Liver (tissue), 9 donors: Measurements from ENCODE around the gene MSMP. TPM values are rescaled to one million over a fixed set of nuclear protein-coding genes. Genes with fewer than 3 reads are reported as not detected.

Source experiments
- DNase-seq: peaks from one replicate; pipeline ENCODE4 v3.0.0-alpha.2; 2017; ENCODE audit warnings: low spot score
- H3K27ac ChIP-seq, 2 donors: one replicate each; pipeline ENCODE4 v1.7.0; 2013; ENCODE audit warnings: inconsistent platforms in 2 of 2, low read length in 2 of 2, control low read depth in 1 of 2, low read depth in 1 of 2, mild to moderate bottlenecking in 1 of 2
- H3K27me3 ChIP-seq, 4 donors: one replicate each; pipeline versions ENCODE4 v1.6.1 to v1.7.0; 2013; ENCODE audit warnings: low read length in 3 of 4, inconsistent platforms in 1 of 4, mild to moderate bottlenecking in 1 of 4, moderate library complexity in 1 of 4; ENCODE audit not compliant: control insufficient read depth in 4 of 4, insufficient read depth in 4 of 4
- H3K36me3 ChIP-seq, 4 donors: one replicate each; pipeline versions ENCODE4 v1.6.1 to v1.7.0; 2013; ENCODE audit warnings: low read length in 3 of 4, mild to moderate bottlenecking in 3 of 4, low read depth in 1 of 4, moderate library complexity in 1 of 4; ENCODE audit not compliant: control insufficient read depth in 4 of 4, insufficient read depth in 3 of 4
- H3K4me1 ChIP-seq, 4 donors: one replicate each; pipeline versions ENCODE4 v1.6.1 to v1.7.0; 2013; ENCODE audit warnings: low read length in 3 of 4, mild to moderate bottlenecking in 3 of 4, moderate library complexity in 1 of 4; ENCODE audit not compliant: control insufficient read depth in 4 of 4, insufficient read depth in 4 of 4
- H3K4me3 ChIP-seq, 3 donors: one replicate each; pipeline versions ENCODE4 v1.6.1 to v1.7.0; 2013; ENCODE audit warnings: low read length in 3 of 3, control low read depth in 1 of 3, low read depth in 1 of 3, mild to moderate bottlenecking in 1 of 3
- H3K9ac ChIP-seq, 2 donors: one replicate each; pipeline ENCODE4 v1.7.0; 2013; ENCODE audit warnings: low read length in 2 of 2, mild to moderate bottlenecking in 2 of 2, moderate library complexity in 2 of 2, control low read depth in 1 of 2, low read depth in 1 of 2
- H3K9me3 ChIP-seq, 4 donors: one replicate each; pipeline versions ENCODE4 v1.6.1 to v1.7.0; 2013; ENCODE audit warnings: low read length in 3 of 4; ENCODE audit not compliant: control insufficient read depth in 4 of 4
- GABPA ChIP-seq, 2 donors: IDR thresholded peaks in 1 of 2; conservative IDR thresholded peaks in 1 of 2; 2 replicates each; pipeline ENCODE4 v1.6.1; 2016; ENCODE audit warnings: antibody characterized with exemption in 2 of 2, mild to moderate bottlenecking in 1 of 2, moderate library complexity in 1 of 2
- HNF4A ChIP-seq, 2 donors: conservative IDR thresholded peaks; 2 replicates each; pipeline ENCODE4 v1.6.1; 2016; ENCODE audit warnings: antibody characterized with exemption in 2 of 2, mild to moderate bottlenecking in 2 of 2
- JUND ChIP-seq, 2 donors: IDR thresholded peaks; 2 replicates each; pipeline ENCODE4 v1.6.1; 2016; ENCODE audit warnings: antibody characterized with exemption in 2 of 2
- NR2F2 ChIP-seq: IDR thresholded peaks from 2 replicates; pipeline ENCODE4 v1.6.1; 2016; ENCODE audit warnings: antibody characterized with exemption
- RAD21 ChIP-seq, 2 donors: IDR thresholded peaks; 2 replicates each; pipeline ENCODE4 v1.6.1; 2016; ENCODE audit warnings: antibody characterized with exemption in 2 of 2, mild to moderate bottlenecking in 2 of 2
- RXRA ChIP-seq, 2 donors: IDR thresholded peaks; 2 replicates each; pipeline ENCODE4 v1.6.1; 2017 to 2018; ENCODE audit warnings: antibody characterized with exemption in 2 of 2, mild to moderate bottlenecking in 1 of 2
- SP1 ChIP-seq: IDR thresholded peaks from 2 replicates; pipeline ENCODE4 v1.6.1; 2018; ENCODE audit warnings: antibody characterized with exemption, mild to moderate bottlenecking
- TAF1 ChIP-seq: conservative IDR thresholded peaks from 2 replicates; pipeline ENCODE4 v1.6.1; 2016; ENCODE audit warnings: antibody characterized with exemption, mild to moderate bottlenecking
- YY1 ChIP-seq: IDR thresholded peaks from 2 replicates; pipeline ENCODE4 v1.6.1; 2016; ENCODE audit warnings: antibody characterized with exemption, mild to moderate bottlenecking
- WGBS: extraction: QIAGEN DNeasy Blood & Tissue Kit; methylation state at CpG from one replicate; pipeline ENCODE4 v1.1.7; 2013; 5-methylcytosine and 5-hydroxymethylcytosine counted together
- polyA plus RNA-seq, 2 donors: library from polyadenylated mRNA; stranded (reverse) in 1 of 2; unstranded in 1 of 2; fragments of 200-250 nt in 1 of 2; fragments of >200 nt in 1 of 2; fragmentation: Nextera tagmentation in 1 of 2; extraction: Ambion mirVana in 1 of 2; gene quantifications; one replicate each; pipeline versions ENCODE4 v1.2.1 to v1.2.3, GENCODE V29; 2013 to 2015
- total RNA-seq, 2 donors: library from RNA; depleted of rRNA; stranded (reverse); fragments of >200 nt; gene quantifications; one replicate each; pipeline ENCODE4 v1.2.3, GENCODE V29; 2014
- TF ChIP-seq, protein P1 (sequence below): IDR thresholded peaks from 2 replicates; pipeline ENCODE4 v1.6.1; 2016; ENCODE audit warnings: antibody characterized with exemption
- TF ChIP-seq, protein P2 (sequence below): IDR thresholded peaks from 2 replicates; pipeline ENCODE4 v1.6.1; 2016; ENCODE audit warnings: antibody characterized with exemption
- TF ChIP-seq, protein P3 (sequence below): IDR thresholded peaks from 2 replicates; pipeline ENCODE4 v1.6.1; 2016; ENCODE audit warnings: antibody characterized with exemption
- donor health status: healthy.
- donor health status: healthy.
- donor health status: healthy.
- donor health status: healthy.
- donor health status: healthy.

Gene MSMP
- total and polyA plus RNA-seq, 4 donors, result not detected

DNA sequence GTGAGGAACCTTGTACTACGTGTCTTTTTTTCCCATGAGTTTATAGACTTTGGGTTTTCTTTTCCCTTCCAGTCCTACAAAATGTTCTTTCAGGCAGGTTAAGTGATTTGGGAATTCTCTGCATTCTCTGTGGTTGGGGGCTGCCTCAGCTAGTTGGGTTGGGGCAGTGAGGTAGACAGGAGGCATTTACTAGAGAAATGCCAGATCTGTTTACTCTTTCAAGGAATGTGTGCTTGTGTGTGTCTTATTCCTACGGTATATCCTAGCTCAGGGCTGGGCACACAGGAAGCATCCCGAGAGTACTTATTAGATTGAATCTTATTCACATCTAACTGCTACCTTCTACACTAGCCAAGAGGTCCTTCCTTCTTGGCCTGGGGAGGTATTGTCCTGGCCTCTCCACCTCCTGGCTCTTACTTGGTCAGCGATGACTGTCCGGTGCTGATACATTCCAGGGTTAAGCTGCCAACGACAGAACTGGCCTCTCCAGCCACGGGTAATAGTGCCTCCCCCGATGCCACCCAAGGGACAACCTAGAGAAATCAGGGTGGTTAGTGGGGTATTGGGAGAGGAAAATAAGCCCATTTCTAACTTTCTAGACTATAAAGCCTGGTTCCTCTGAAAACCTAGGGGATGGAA, 10.1 kb downstream of the MSMP start:
- TF ChIP-seq, protein P1, sequence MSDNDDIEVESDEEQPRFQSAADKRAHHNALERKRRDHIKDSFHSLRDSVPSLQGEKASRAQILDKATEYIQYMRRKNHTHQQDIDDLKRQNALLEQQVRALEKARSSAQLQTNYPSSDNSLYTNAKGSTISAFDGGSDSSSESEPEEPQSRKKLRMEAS, result no peak
- TF ChIP-seq GABPA (IDR thresholded peaks at IDR 0.05 in 1 of 2, conservative IDR thresholded peaks at IDR 0.05 in 1 of 2) (no peak), SP1 (no peak), NR2F2 (no peak), RXRA (IDR thresholded peaks at IDR 0.05) (no peak), JUND (IDR thresholded peaks at IDR 0.05) (no peak), HNF4A (conservative IDR thresholded peaks at IDR 0.05) (no peak), YY1 (no peak), TAF1 (no peak), RAD21 (IDR thresholded peaks at IDR 0.05) (no peak)
- TF ChIP-seq, protein P2, sequence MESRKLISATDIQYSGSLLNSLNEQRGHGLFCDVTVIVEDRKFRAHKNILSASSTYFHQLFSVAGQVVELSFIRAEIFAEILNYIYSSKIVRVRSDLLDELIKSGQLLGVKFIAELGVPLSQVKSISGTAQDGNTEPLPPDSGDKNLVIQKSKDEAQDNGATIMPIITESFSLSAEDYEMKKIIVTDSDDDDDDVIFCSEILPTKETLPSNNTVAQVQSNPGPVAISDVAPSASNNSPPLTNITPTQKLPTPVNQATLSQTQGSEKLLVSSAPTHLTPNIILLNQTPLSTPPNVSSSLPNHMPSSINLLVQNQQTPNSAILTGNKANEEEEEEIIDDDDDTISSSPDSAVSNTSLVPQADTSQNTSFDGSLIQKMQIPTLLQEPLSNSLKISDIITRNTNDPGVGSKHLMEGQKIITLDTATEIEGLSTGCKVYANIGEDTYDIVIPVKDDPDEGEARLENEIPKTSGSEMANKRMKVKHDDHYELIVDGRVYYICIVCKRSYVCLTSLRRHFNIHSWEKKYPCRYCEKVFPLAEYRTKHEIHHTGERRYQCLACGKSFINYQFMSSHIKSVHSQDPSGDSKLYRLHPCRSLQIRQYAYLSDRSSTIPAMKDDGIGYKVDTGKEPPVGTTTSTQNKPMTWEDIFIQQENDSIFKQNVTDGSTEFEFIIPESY, result no peak
- TF ChIP-seq, protein P3, sequence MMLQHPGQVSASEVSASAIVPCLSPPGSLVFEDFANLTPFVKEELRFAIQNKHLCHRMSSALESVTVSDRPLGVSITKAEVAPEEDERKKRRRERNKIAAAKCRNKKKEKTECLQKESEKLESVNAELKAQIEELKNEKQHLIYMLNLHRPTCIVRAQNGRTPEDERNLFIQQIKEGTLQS, result no peak
- Histone ChIP-seq H3K4me1 (peaks cover 8 to 29% (median 24%) of the 10 kb centered on the region in 4 donors), H3K36me3 (peaks cover 12 to 47% (median 46%) of the 10 kb centered on the region in 4 donors), H3K9me3 (no peaks in the 10 kb centered on the region), H3K9ac (no peak overlapping the region), H3K4me3 (no peak overlapping the region), H3K27me3 (no peaks in the 10 kb centered on the region), H3K27ac (no peak overlapping the region)
- WGBS, result 90% methylated on average over 8 of the region's 8 CpGs
- no peak for DNase-seq

DNA sequence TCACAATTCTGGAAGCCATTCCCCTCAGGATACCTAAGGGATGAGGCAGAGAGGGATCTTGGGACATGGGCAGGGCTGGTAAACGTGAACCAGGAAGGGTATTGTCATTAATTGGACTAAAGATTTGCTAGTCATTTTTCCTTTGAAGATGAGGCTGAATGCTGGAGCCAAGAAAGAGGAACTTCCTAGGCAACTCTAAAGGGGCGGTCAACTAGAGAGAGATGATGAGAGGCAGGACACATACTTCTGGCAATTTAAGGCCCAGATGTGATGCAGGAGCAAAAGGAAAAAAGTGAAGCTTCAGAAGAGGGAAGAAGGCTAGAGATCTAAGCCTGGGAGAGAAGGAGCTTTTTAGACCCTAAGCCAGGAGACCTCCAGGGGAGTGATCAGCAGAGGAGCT, 10.6 kb downstream of the MSMP start:
- H3K9me3 ChIP-seq, result no peaks in the 10 kb centered on the region
- no peaks in the 10 kb centered on the region for H3K27me3 ChIP-seq
- no peak overlapping the region for H3K9ac ChIP-seq
- H3K4me3 ChIP-seq, result no peak overlapping the region
- H3K4me1 ChIP-seq, result peaks cover 8 to 29% (median 24%) of the 10 kb centered on the region in 4 donors
- no peak overlapping the region for H3K27ac ChIP-seq
- TF ChIP-seq RXRA (IDR thresholded peaks at IDR 0.05) (no peak), YY1 (no peak)
- 72% methylated on average over 2 of the region's 2 CpGs for WGBS
- peaks cover 12 to 53% (median 51%) of the 10 kb centered on the region in 4 donors for H3K36me3 ChIP-seq
- no peak for DNase-seq

DNA sequence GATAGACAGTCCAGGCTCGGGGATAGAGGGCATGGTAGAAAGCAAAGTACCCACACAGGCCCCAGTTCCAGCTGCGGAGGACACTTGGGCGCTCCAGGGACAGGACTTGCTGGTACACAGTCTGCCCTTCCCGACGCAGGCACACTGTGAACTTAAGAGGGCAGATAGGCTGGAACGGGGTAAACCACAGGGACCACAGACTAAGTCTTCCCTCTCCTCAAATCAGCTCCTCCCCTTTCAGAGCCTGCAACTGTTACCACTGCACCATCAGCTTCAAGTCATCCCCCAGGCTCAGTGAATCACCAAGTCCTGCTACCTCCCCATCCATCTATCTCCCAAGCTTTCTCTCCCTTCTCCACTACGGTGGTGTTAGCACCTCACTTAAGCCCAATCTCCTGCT, 12.3 kb downstream of the MSMP start:
- 89% methylated on average over 7 of the region's 7 CpGs for WGBS
- TF ChIP-seq RXRA (IDR thresholded peaks at IDR 0.05), result no peak
- no peak for TF ChIP-seq TAF1
- TF ChIP-seq RAD21 (IDR thresholded peaks at IDR 0.05), result no peak
- TF ChIP-seq, protein P1, result no peak

More for the DNA sequence above, 12.3 kb downstream of the MSMP start:
- H3K4me1 ChIP-seq, result peaks cover 5 to 13% (median 10%) of the 10 kb centered on the region in 4 donors
- H3K9ac ChIP-seq, result no peak overlapping the region
- H3K27ac ChIP-seq, result no peak overlapping the region
- peaks cover 18 to 70% (median 66%) of the 10 kb centered on the region in 4 donors for H3K36me3 ChIP-seq
- no peaks in the 10 kb centered on the region for H3K9me3 ChIP-seq
- DNase-seq, result no peak
- no peak overlapping the region for H3K4me3 ChIP-seq
- H3K27me3 ChIP-seq, result no peaks in the 10 kb centered on the region
